Suprapubic skin (tissue), 3 donors: ENCODE measurements around the gene IVD.

Source experiments
- CTCF ChIP-seq, 2 donors: fragments of 200-600 bp in 1 of 2; fragments of 450-650 bp in 1 of 2; sonication (generic) in 1 of 2; IDR thresholded peaks; one replicate each; pipeline ENCODE4 v1.5.1; 2016 to 2019; ENCODE audit warnings: antibody characterized with exemption in 2 of 2, mild to moderate bottlenecking in 1 of 2, moderate library complexity in 1 of 2
- POLR2A ChIP-seq, 2 donors: fragments of 450-650 bp; IDR thresholded peaks; one replicate each; pipeline ENCODE4 v1.6.1; 2017; ENCODE audit warnings: antibody characterized with exemption in 2 of 2, mild to moderate bottlenecking in 2 of 2, moderate library complexity in 2 of 2

DNA sequence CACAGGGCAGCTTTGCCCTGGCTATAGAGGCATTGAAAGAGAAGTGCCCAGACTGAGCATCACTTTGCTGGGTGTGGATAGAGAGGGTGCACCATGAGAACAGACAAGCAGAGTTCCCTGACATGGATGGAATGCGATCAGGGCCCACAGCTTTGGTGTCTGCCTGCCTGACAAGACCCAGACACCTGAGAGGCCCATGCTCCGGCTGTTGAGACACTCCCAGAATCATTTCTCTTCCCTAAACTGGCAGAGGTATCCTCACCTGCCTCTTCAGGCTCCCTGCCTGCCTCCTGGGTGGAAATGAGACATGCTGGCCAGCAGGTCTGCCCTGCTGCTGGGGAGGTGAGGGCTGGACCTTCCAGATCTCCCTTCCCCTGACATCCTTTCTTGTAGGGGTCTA lies 54.8 kb downstream of the IVD start:
- no peak for TF ChIP-seq POLR2A (IDR thresholded peaks at IDR 0.05)
- no peak for TF ChIP-seq CTCF (IDR thresholded peaks at IDR 0.05)
